LHCN-M2 (cell line): ENCODE results near the gene CRTC3. TPM values are rescaled to one million over a fixed set of nuclear protein-coding genes. Genes with fewer than 3 reads are reported as not detected.
"Not testable (repeated sequence)": the region's sequence is repeated elsewhere in the genome, so short reads cannot be mapped to it uniquely, and the experiment has no call there.

ENCODE experiments used
- DNase-seq: peaks from one replicate; pipeline ENCODE4 v3.0.0-alpha.2; 2012; ENCODE audit warnings: low read depth
- total RNA-seq: library from RNA; depleted of rRNA; stranded (reverse); fragments of >200 nt; gene quantifications from 2 replicates; pipeline ENCODE4 v1.2.3, GENCODE V29; 2014

CRTC3 gene
- total RNA-seq, 1 experiment from 2014 or later = 17.0 TPM

DNA sequence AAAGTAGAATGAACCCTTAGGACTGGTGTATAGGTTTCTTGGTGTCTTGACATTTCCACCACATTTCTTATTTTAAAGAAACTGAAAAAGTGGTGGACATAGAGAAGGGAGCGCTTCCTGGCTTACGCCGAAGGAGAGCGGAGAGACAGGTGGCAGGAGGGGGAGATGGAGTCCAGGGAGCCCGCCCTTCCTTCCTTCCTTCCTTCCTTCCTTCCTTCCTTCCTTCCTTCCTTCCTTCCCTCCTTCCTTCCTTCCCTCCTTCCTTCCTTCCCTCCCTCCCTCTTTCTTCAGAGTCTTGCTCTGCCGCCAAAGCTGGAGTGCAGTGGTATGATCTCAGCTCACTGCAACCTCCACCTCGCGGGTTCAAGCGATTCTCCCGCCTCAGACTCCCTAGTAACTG is 143.6 kb downstream of the CRTC3 start:
- not testable (repeated sequence) for DNase-seq

DNA sequence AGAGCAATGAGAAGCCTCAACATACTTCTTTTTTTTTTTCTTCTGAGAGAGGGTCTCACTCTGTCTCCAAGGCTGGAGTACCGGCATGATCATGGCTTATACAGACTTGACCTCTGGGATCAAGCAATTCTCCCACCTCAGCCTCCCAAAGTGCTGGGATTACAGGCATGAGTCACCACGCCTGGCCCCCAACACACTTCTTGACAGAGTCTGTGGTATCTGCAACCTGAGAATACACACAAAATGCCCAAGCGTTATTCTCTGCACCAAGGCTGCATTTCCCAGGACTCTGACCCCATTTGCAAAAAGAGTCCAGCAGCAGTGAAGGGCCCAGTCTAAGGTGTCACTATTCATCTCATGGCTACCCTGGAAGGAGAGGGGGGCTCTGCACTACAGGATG is 144.8 kb downstream of the CRTC3 start:
- DNase-seq = peak; percentile 26

DNA sequence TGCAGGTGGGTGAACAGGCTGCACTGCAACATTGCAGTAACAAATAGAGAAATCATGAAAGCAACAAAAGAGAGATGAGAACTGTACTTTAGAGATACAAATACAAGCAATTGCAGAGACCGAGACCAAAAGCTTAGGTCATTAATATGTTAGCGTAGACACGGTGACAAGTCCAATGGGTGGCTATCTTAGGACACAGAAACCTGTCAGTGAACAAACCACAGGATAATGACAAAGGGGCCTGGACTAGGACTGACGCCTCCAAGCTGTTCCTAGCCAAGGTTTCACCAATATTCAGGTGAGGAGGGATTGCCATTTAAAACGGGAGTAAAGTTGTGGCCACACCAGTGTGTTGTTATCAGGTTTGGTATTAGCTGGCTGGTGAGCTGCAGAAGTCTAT is 145.7 kb downstream of the CRTC3 start:
- DNase-seq = no peak

DNA sequence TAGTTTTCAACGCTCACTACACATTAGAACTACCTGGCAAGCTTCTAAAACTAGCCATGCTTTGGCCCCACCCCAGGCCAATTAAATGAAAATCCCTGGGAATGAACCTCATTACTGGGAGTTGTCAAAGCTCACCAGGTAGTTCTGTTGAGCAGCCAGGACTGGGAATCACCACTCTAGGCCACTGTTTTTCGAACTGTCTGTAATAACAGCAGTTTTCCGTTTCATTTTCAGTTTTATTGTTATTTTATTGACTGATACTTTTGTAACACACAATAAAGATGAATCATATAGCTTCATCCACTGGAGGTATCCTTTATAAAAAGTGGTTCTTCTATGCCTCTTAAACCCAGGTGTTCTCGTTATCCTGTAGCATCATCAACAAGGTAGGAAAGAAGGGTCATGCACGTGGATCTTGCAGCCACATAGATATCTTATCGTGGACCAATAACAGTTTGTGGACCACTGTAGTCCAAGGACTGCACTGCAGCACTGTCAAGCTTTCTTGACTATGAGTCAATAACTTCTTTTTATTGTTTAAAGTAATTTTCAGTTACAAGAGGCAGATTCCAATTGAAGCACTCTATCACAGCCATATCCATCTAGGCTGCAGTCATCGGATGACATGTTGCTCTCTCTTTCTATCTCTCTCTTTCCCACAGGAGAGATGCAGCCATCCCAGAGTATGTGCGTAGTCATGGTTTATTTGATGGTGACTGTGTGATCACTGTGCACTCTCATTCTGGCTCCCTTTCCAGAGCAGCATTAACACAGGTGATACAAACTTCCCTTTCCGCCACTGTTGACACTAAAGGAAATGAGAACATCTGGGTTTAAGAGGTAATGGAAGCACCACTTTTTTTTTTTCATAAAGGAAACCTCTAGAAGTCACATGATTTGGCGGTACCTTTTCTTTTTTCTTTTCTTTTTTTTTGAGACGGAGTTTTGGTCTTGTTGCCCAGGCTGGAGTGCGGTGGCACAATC is 148.4 kb downstream of the CRTC3 start:
- DNase-seq = no peak

DNA sequence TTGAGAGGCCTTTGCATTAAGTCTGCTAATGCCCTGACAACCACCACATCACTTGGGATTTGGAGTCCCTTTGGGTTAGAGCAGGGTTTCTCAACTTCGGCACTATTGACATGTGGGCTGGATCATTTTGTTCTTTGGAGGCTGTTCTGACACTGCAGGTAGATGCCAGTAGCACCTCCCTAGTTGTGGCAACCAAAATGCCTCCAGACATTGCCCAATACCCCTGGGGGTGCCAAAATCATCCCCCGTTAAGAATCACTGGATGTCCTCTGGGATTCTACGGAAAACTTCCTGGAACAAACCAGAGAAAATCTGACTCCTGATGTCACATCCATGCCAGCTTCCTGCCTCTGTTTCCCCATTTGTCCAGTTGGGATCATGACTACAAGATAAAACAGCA is 150.2 kb downstream of the CRTC3 start:
- DNase-seq = no peak

DNA sequence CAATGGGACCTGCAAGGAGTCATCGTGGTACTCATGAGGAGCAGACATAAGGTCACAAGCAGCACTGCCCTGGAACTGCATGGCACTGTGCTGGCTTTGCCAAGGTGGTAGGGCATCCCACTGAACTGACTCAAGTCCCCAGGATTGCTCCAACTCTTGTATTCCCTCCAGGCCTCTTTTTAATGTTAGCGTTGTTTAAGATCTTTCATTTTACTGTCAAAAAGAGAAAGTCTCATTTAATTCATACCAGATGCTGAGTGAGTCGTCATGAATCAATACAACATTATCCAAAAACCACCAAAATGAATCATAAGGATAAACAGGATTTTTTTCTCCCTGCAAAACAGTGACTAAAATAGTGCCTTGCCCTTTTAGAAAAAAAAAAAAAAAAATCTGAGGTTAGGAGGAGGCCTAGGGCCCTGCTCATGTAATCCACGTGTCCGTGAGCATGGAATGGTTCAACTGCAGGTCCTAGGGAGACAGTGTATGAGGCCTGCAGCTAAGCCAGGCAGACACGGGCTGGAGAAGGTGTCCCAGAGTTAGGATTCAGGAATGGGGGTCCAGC is 150.7 kb downstream of the CRTC3 start:
- DNase-seq = peak; percentile 95

DNA sequence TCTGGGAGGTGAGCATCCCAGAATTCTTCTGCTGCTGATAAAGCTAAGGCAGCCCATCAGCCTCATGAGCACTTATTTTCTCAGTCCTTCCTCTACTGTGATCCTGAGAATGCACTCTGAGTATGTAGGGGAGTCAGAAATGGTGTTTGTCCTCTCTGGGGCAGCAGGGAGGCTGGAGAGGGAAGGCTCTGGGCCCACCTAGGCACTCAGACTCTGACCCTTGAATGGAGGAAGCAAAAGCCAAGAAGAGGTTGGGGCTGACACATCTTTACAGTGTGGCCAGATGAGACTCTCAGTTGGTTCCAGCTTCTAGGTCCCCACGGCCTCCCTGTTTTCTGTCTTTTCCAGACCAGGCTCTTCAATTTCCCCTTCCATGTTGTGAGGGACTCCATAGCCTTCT is 151.3 kb downstream of the CRTC3 start:
- no peak for DNase-seq

DNA sequence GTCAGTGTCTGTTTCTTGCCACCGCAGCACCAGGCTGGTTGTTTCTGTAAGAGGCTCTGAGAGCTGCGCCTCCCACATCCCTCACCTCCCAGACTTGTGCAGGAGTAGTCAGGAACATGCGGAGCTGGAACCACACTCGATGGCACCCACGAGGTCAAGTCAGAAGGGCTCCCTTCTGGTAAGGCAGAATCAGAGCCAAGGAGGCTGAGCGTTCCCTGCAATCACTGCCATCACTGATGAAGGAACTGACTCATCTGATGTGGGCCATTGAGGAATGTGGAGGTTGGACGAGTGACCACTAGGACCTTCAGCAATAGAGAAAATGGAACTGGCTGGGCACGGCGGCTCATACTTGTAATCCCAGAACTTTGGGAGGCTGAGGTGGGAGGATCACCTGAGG is 151.8 kb downstream of the CRTC3 start:
- peak; percentile 84 for DNase-seq

DNA sequence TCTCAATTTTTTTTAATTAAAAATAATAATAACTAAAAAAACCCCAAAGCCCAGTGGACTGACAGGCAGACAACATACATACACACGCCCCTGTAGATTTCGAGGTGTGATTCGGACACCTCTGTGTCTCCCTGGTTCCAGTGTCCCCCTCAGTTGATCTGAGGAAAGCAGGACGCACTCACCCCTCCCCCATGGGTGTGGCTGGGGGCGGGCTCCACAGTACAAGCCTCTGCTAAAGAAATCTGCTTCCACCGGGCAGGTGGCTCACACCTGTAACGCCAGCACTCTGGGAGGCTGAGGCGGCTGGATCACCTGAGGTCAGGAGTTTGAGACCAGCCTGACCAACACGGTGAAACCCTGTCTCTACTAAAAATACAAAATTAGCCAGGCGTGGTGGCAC is 153.6 kb downstream of the CRTC3 start:
- DNase-seq = no peak

DNA sequence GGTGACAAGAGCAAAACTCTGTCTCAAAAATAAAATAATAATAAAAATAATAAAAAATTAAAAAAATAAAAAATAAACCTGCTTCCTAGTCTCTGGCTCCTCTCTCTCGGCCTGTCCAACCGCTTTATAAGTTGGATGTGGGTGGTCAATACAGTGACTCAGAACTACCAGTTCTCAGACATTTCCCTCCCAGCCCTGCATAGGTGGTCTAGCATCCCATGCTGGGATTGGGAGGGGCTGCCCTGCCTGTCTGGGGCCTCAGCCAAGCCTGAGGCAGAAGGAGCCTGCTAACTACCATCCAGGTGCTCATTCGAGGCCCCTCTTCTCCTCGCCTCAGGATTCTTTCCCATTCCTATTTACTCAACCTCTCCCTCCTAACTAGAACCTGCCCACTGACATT is 154.2 kb downstream of the CRTC3 start:
- DNase-seq = no peak

DNA sequence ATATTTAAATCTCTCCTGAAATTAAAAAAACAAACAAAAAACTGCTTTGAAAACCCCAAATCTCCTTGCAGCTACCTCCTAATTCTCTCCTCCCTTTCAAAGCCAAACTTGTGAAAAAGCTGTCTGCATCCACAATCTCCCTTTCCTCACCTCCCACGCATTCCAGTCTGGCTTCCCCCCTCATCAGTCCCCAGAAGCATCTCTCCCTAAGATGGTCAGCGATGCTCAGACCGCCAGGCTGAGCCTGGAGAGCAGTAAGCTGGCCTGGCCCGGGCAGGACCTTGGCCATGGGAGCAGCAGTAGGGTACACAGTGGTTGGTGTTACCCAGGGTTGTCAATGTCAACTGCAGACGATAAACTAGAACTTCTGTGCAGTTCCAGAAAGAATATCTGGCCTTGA is 154.6 kb downstream of the CRTC3 start:
- DNase-seq = no peak

DNA sequence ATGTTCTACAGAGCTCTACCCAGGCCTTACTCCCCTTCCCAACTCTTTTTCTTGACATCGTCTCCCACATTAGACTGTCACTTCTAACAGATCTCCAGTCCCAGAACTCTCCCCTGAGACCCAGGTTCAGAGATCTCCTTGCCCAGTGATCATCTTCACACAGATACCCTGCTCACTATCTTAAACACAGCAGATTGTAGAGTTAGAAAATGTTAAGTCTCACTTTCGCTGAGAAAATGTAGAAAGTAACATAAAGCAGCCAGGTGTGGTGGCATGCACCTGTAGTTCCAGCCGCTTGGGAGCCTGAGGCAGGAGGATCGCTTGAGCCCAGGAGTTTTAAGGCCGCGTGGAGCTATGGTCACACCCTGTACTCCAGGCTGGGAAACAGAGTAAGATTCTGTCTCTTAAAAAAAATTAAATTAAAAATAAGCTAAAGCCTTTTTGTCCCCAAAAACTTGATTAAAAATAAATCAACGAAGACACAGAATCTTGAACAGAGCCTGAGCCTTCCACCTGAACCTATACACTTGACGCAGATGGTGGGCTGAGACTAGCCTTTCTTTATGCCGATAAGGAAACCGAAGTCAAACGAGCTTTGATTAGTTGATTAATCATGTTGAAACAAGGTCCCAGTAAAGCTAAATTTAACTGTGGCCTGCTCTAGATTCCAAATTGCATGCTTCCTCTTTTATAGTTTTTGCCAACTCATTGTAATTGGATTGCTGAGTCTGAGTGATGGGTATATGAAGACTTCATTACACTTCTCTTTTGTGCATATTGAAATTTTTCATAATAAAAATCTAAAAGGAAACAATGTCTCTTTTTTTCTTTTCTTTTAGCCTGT is 156.1 kb downstream of the CRTC3 start:
- no peak for DNase-seq

DNA sequence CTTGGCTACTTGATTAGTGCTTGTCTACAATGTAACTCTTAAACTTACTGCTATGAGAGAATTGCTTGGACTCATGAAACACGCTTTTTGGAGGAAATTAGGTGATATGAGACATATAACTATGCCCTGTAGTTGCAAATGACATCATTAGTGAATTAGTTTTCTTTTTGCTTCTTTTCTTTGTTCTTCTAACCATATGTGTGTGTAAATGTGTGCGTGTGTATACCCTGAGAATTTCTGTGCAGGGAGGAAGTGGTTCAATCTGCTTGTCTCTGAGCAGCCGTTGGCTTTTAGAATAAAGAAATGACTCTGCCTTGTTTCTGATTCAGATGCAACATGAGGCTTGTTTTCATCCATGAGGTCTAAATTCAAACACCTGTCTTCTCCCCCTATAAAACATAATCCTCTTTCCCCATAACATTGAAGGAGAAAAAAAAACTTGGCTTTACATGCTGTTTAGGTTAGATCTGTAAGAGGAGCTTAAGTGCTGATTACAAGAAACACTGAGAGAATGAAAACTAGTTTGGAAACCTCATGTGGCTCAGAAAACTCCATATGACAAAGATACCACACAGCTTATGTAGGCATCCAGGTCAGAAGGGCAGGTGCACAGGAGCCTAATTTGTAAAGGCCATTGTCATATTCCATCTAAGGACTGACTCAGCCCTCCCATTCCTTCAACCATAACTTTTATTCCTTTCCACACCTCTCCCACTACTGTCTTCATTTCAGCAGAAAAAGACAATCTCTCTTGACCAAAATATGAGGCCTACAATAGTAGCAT is 156.9 kb downstream of the CRTC3 start:
- peak; percentile 76 for DNase-seq

DNA sequence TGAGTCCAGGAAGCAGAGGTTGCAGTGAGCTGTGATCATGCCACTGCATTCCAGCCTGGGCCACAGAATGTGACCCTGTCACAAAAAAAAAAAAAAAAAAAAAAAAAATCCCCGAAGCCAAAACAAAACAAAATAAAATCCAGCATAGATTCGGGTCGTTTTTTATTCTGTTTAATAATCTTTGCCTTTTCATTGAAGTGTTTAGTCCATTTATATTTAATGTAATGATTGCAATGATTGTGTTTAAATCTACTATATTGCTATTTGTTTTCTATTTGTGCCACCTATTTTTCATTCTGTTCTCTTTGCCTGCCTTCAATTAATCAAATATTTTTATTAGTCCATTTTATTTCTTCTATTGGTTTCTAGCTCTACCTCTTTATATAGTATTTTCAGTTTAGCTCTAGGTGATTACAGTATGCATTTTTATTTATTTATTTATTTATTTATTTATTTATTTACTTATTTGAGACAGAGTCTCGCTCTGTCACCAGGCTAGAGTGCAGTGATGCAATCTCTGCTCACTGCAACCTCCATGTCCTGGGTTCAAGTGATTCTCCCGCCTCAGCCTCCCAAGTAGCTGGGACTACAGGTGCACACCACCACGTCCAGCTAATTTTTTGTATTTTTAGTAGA is 159.7 kb downstream of the CRTC3 start:
- not testable (repeated sequence) for DNase-seq

DNA sequence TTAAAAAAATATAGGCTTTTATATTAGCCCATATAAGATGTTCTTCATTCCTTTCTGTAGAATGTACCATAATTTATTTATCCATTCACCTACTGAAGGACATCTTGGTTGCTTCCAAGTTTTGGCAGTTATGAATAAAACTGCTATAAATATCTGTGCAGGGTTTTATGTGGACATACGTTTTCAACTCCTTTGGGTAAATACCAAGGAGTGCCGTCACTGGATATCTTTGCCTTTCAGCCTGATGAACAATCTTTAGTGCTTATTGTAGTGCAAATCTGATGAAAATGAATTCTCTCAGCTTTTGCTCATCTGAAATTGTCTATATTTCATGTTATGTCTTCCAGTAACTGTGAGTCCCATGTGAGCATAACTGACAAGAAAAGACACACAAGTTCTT is 160.9 kb downstream of the CRTC3 start:
- no peak for DNase-seq

DNA sequence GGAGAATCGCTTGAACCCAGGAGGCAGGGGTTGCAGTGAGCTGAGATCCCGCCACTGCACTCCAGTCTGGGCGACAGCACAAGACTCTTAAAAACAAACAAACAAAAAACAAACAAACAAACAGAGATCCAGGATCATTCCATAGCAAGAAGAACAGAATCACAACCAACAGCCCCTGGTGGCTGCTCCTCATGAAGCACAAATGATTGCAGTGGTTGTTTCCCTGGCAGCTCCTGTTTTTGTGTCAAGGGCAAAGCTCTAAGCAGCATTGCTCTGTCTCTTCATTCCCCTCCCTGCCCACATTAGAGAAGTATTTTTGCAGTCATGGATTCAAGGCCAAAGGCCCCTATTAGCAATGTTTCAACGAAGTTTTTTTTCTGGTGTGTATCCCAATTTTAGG is 161.6 kb downstream of the CRTC3 start:
- DNase-seq = no peak

DNA sequence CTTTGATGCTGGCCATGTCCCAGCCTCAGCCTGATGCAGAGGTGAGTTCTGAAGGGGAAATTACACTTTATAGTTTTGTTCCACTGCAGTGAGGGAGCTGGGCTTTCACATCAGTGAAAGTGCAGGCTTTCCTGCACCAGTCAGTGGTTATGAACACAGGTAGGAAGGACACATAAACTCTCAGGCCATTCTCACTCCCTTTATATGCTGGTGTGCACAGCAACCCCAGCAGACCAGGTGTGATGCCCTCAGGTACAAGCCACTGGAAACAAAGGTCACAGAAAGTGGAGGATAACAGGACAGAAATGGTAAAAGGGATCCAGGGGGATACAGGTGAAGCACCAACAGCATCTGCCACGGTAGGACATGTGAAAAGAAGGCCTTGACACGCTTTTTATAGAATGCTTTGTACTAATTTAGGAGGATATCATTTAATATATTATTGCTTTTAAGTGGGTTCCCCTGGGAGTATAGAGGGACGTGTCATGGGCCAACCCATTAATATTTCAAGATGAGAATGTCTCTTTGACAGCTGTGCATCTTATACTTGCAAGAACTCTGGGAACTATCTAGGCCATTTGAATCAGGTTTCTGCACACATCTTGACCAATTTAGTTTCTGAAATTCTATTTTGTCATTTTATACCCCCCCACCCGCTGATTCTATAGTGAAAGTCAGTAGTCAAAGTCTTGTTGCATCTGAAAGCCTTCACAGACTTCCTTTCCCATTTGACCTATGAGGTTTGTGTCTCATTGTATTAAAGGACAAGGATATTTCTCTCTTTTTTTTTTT is 162.5 kb downstream of the CRTC3 start:
- DNase-seq = no peak
